B cell (primary cell): Measurements from ENCODE around the gene ITFG1. TPM values are rescaled to one million over a fixed set of nuclear protein-coding genes. Genes with fewer than 3 reads are reported as not detected.

Source experiments
- ATAC-seq: fragments of 200-7000 bp; cut with Tn5 transposase; one replicate; pipeline ENCODE4 v1.10.0; 2021; ENCODE audit warnings: low read depth, mild to moderate bottlenecking, moderate number of reproducible peaks, moderate library complexity
- CTCF ChIA-PET: fragments of 350-600 bp; sonication (Branson Sonifier 250); formaldehyde crosslinking; loops from one replicate; lab custom pipeline; 2021; ENCODE audit warnings: antibody characterized with exemption, inconsistent platforms; lab: Charles Lee
- POLR2A ChIA-PET: fragments of 350-600 bp; sonication (Branson Sonifier 250); formaldehyde crosslinking; loops from one replicate; lab custom pipeline; 2021; ENCODE audit warnings: antibody characterized with exemption; lab: Charles Lee
- DNase-seq: peaks from one replicate; pipeline ENCODE4 v3.0.0; 2013
- H2AFZ ChIP-seq: 2 replicates; pipeline ENCODE4 v1.6.1; 2012; ENCODE audit warnings: mild to moderate bottlenecking, low read depth, low read length; ENCODE audit not compliant: insufficient read depth, poor library complexity, severe bottlenecking
- H3K27ac ChIP-seq, 2 donors: 1 replicate in 1 of 2; 2 replicates in 1 of 2; pipeline ENCODE4 v1.5.1; 2012 to 2013; ENCODE audit warnings: low read length in 2 of 2, mild to moderate bottlenecking in 2 of 2, moderate library complexity in 1 of 2
- H3K27me3 ChIP-seq, 4 experiments: fragments of 200-600 bp in 1 of 4; sonication (generic) in 1 of 4; replicated peaks in 1 of 4; 1 replicate in 2 of 4; 2 replicates in 2 of 4; pipeline versions ENCODE4 v1.6.1 to v1.7.0; 2013 to 2016; ENCODE audit warnings: low read length in 3 of 4, mild to moderate bottlenecking in 2 of 4, mixed read lengths in 1 of 4, moderate library complexity in 1 of 4; ENCODE audit not compliant: insufficient read depth in 4 of 4, control insufficient read depth in 3 of 4; ENCODE audit errors: control extremely low read depth in 1 of 4
- H3K36me3 ChIP-seq, 2 experiments: replicated peaks in 1 of 2; 1 replicate in 1 of 2; 2 replicates in 1 of 2; pipeline versions ENCODE4 v1.6.1 to v1.7.1; 2013; ENCODE audit warnings: low read length in 1 of 2; ENCODE audit not compliant: insufficient read depth in 2 of 2, control insufficient read depth in 1 of 2; ENCODE audit errors: control extremely low read depth in 1 of 2, extremely low read depth in 1 of 2
- H3K4me1 ChIP-seq, 2 donors: fragments of 200-600 bp in 1 of 2; sonication (generic) in 1 of 2; 1 replicate in 1 of 2; 2 replicates in 1 of 2; pipeline versions ENCODE4 v1.5.1 to v1.6.1; 2013 to 2017; ENCODE audit warnings: low read length in 2 of 2; ENCODE audit not compliant: control insufficient read depth in 2 of 2, insufficient read depth in 2 of 2
- H3K4me2 ChIP-seq: replicated peaks from 2 replicates; pipeline ENCODE3; 2012; ENCODE audit warnings: mild to moderate bottlenecking, low read depth, low read length; ENCODE audit not compliant: poor library complexity, severe bottlenecking
- H3K4me3 ChIP-seq, 5 experiments: fragments of 200-600 bp in 1 of 5; sonication (generic) in 1 of 5; 1 replicate in 3 of 5; 2 replicates in 2 of 5; pipeline versions ENCODE4 v1.5.1 to v1.7.0; 2011 to 2016; ENCODE audit warnings: low read length in 4 of 5, mild to moderate bottlenecking in 4 of 5, low read depth in 2 of 5, control low read depth in 1 of 5, moderate library complexity in 1 of 5; ENCODE audit not compliant: insufficient read depth in 1 of 5; ENCODE audit errors: control extremely low read depth in 1 of 5, extremely low read depth in 1 of 5
- H3K79me2 ChIP-seq: fragments of 200-600 bp; sonication (generic); one replicate; pipeline ENCODE4 v1.6.0; 2016; ENCODE audit warnings: low read length; ENCODE audit not compliant: control insufficient read depth, insufficient read depth
- H3K9ac ChIP-seq: fragments of 200-600 bp; sonication (generic); 2 replicates; pipeline ENCODE4 v1.6.1; 2017; ENCODE audit warnings: mild to moderate bottlenecking, low read length, moderate library complexity
- H3K9me3 ChIP-seq, 3 donors: one replicate each; pipeline versions ENCODE4 v1.6.1 to v1.7.1; 2013; ENCODE audit warnings: low read length in 2 of 3; ENCODE audit not compliant: control insufficient read depth in 2 of 3, insufficient read depth in 1 of 3; ENCODE audit errors: control extremely low read depth in 1 of 3
- H4K20me1 ChIP-seq: 2 replicates; pipeline ENCODE4 v1.6.0; 2012; ENCODE audit warnings: mild to moderate bottlenecking, low read length; ENCODE audit not compliant: insufficient read depth, control insufficient read depth, poor library complexity, severe bottlenecking
- H3K27ac Mint-ChIP-seq: one replicate; pipeline ENCODE4 v1.8.0; 2021; ENCODE audit warnings: mixed read lengths
- H3K27me3 Mint-ChIP-seq: one replicate; pipeline ENCODE4 v1.8.0; 2021; ENCODE audit warnings: mixed read lengths
- H3K4me1 Mint-ChIP-seq: one replicate; pipeline ENCODE4 v1.8.0; 2021; ENCODE audit warnings: mixed read lengths
- H3K4me3 Mint-ChIP-seq: one replicate; pipeline ENCODE4 v1.8.0; 2021; ENCODE audit warnings: mixed read lengths
- H3K9me3 Mint-ChIP-seq: one replicate; pipeline ENCODE4 v1.8.0; 2022; ENCODE audit warnings: mixed read lengths; ENCODE audit not compliant: insufficient read depth
- EZH2 ChIP-seq: IDR thresholded peaks from 2 replicates; pipeline ENCODE4 v1.6.1; 2012; ENCODE audit warnings: borderline replicate concordance, low read depth, mild to moderate bottlenecking, moderate library complexity, low read length; ENCODE audit not compliant: insufficient read depth, poor library complexity, severe bottlenecking
- WGBS: methylation state at CpG from one replicate; pipeline ENCODE4 v1.1.5; 2013; ENCODE audit warnings: missing lambda C conversion rate; ENCODE audit not compliant: insufficient coverage; 5-methylcytosine and 5-hydroxymethylcytosine counted together
- intact Hi-C: fragments of 100-400 bp; cut with micrococcal nuclease; formaldehyde crosslinking; loops from one replicate; pipeline ENCODE4 v1.10.0; 2022
- polyA plus RNA-seq: library from polyadenylated mRNA; depleted of rRNA; stranded (reverse); fragments of >200 nt; gene quantifications from 2 replicates; pipeline ENCODE4 v1.2.3, GENCODE V29; 2012
- total RNA-seq, 2 donors: library from RNA; stranded (reverse); fragments of 120-200 nt in 1 of 2; gene quantifications; 1 replicate in 1 of 2; 2 replicates in 1 of 2; pipeline versions ENCODE4 v1.2.3 to v1.2.4, GENCODE V29; 2013 to 2022
- TF ChIP-seq, protein P1 (sequence below): fragments of 200-600 bp; IDR thresholded peaks from one replicate; pipeline ENCODE4 v1.8.0; 2022; ENCODE audit warnings: antibody characterized with exemption, mild to moderate bottlenecking

ITFG1 gene
- total and polyA plus RNA-seq, 2 donors (not counting 1 experiment from before 2014, with no cell fraction given), result 9.7 to 40.4 TPM

DNA sequence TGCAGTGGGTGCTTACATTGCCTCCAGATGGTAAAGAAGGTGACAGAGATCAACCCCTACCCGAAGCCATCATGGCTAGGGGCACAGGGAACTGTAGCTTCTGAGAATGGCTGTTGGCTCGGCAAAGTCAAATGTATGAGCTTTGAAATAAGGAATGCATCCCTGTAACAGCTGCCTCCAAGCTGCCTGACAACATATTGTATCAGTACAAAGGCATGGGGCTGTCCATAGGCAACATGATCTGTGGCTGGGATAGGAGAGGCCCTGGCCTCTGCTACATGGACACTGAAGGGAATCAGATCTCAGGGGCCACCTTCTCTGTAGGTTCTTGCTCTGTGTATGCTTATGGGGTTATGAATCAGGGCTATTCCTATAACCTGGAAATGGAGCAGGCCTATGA lies 197.9 kb downstream of the ITFG1 start:
- TF ChIP-seq EZH2, result no peak
- TF ChIP-seq, protein P1, sequence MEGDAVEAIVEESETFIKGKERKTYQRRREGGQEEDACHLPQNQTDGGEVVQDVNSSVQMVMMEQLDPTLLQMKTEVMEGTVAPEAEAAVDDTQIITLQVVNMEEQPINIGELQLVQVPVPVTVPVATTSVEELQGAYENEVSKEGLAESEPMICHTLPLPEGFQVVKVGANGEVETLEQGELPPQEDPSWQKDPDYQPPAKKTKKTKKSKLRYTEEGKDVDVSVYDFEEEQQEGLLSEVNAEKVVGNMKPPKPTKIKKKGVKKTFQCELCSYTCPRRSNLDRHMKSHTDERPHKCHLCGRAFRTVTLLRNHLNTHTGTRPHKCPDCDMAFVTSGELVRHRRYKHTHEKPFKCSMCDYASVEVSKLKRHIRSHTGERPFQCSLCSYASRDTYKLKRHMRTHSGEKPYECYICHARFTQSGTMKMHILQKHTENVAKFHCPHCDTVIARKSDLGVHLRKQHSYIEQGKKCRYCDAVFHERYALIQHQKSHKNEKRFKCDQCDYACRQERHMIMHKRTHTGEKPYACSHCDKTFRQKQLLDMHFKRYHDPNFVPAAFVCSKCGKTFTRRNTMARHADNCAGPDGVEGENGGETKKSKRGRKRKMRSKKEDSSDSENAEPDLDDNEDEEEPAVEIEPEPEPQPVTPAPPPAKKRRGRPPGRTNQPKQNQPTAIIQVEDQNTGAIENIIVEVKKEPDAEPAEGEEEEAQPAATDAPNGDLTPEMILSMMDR, result no peak
- no peak overlapping the region for H3K27ac ChIP-seq
- H3K9ac ChIP-seq, result no peak overlapping the region
- Mint-ChIP-seq H3K4me3 (no peak overlapping the region), H3K9me3 (no peaks in the 10 kb centered on the region), H3K4me1 (no peaks in the 10 kb centered on the region), H3K27me3 (no peaks in the 10 kb centered on the region), H3K27ac (no peak overlapping the region)
- peaks cover 4 to 8% of the 10 kb centered on the region in 2 experiments for H3K36me3 ChIP-seq
- POLR2A ChIA-PET, result no interaction called here
- no peaks in the 10 kb centered on the region for H3K27me3 ChIP-seq
- 100% methylated on average over 1 of the region's 2 CpGs for WGBS
- H3K79me2 ChIP-seq, result no peaks in the 10 kb centered on the region
- H3K4me1 ChIP-seq, result no peaks in the 10 kb centered on the region
- no peaks in the 10 kb centered on the region for H4K20me1 ChIP-seq
- H3K4me2 ChIP-seq, result no peak overlapping the region
- no peak for DNase-seq
- CTCF ChIA-PET, result interaction anchor here (1.1 kb wide), 1 partner anchor 996 kb away, joined by 3 read pairs; no protein-coding TSS in a partner anchor
- H3K4me3 ChIP-seq, result no peak overlapping the region
- intact Hi-C loops, result loop anchor here (5.0 kb wide), 1 partner anchor 121 kb away; the partner anchor contains the start of gene NETO2
- no peak overlapping the region for H2AFZ ChIP-seq
- no peak for ATAC-seq
- no peaks in the 10 kb centered on the region for H3K9me3 ChIP-seq

DNA sequence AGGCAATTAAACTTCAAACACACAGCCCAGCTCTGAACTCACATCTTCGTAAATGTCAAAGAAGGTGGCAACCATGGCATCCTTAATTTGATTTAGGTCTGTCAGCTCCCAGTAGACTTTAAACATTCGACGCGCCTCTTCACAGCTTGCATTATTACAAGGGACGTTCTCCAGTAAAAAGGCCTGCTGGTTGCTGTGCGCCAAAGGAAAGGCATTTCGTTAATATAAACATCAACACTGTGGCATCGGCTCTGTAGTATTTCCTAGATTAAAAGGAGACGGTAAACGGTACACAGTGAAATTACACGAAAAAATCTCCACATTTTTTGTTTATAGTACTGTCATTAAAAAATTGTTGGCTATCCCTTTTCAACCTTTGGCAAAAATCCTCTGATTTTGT lies 200.4 kb downstream of the ITFG1 start:
- Mint-ChIP-seq H3K27me3 (no peaks in the 10 kb centered on the region), H3K9me3 (no peaks in the 10 kb centered on the region), H3K4me3 (no peak overlapping the region), H3K4me1 (no peaks in the 10 kb centered on the region), H3K27ac (no peak overlapping the region)
- DNase-seq, result no peak
- whole genome bisulfite sequencing, result 100% methylated on average over 4 of the region's 11 CpGs
- TF ChIP-seq, protein P1, result no peak
- TF ChIP-seq EZH2, result no peak
- Histone ChIP-seq H4K20me1 (no peaks in the 10 kb centered on the region), H3K27me3 (no peaks in the 10 kb centered on the region), H3K36me3 (peaks cover 10 to 14% of the 10 kb centered on the region in 2 experiments), H3K4me2 (no peak overlapping the region), H3K9ac (no peak overlapping the region), H3K27ac (no peak overlapping the region), H3K4me3 (no peak overlapping the region), H3K9me3 (no peaks in the 10 kb centered on the region), H3K79me2 (no peaks in the 10 kb centered on the region), H3K4me1 (no peaks in the 10 kb centered on the region), H2AFZ (no peak overlapping the region)
- intact Hi-C loops, result loop anchor here (5.0 kb wide), 1 partner anchor 118 kb away; the partner anchor contains the start of gene NETO2
- ChIA-PET CTCF (interaction anchor here (1.4 kb wide), 1 partner anchor 8 kb away, joined by 4 read pairs; no protein-coding TSS in a partner anchor), POLR2A (no interaction called here)
- no peak for ATAC-seq
